Thoracic aorta (tissue), 2 donors: ENCODE results near the gene ELAVL3. TPM values are rescaled to one million over a fixed set of nuclear protein-coding genes. Genes with fewer than 3 reads are reported as not detected.
"Not testable (repeated sequence)": the region's sequence is repeated elsewhere in the genome, so short reads cannot be mapped to it uniquely, and the experiment has no call there.

Experiments used
- ATAC-seq: fragments of 150-250 bp; one replicate; pipeline ENCODE4 v1.8.0; 2017; ENCODE audit warnings: low read depth; ENCODE audit not compliant: insufficient number of reproducible peaks, low FRiP score
- DNase-seq: peaks from one replicate; pipeline ENCODE4 v3.0.0-alpha.2; 2020; ENCODE audit warnings: low spot score
- H3K27ac ChIP-seq, 2 donors: fragments of 200-600 bp; sonication (generic); 1 replicate in 1 of 2; 2 replicates in 1 of 2; pipeline ENCODE4 v1.5.1; 2016; ENCODE audit warnings: mild to moderate bottlenecking in 2 of 2, moderate library complexity in 2 of 2
- H3K27me3 ChIP-seq: fragments of 200-600 bp; sonication (generic); replicated peaks from 2 replicates; pipeline ENCODE4 v1.6.0; 2016; ENCODE audit warnings: mild to moderate bottlenecking; ENCODE audit not compliant: insufficient read depth
- H3K36me3 ChIP-seq: fragments of 200-600 bp; sonication (generic); one replicate; pipeline ENCODE4 v1.5.1; 2016
- H3K4me1 ChIP-seq, 2 donors: fragments of 200-600 bp; sonication (generic); 1 replicate in 1 of 2; 2 replicates in 1 of 2; pipeline versions ENCODE4 v1.5.1 to v1.6.0; 2016; ENCODE audit warnings: low read depth in 2 of 2, mild to moderate bottlenecking in 1 of 2; ENCODE audit not compliant: control insufficient read depth in 1 of 2
- H3K4me3 ChIP-seq: fragments of 200-600 bp; sonication (generic); 2 replicates; pipeline ENCODE4 v1.5.1; 2016; ENCODE audit warnings: mild to moderate bottlenecking
- H3K9me3 ChIP-seq: fragments of 200-600 bp; sonication (generic); 2 replicates; pipeline ENCODE4 v1.5.1; 2016
- CTCF ChIP-seq: fragments of 200-600 bp; sonication (generic); IDR thresholded peaks from one replicate; pipeline ENCODE4 v1.5.1; 2019; ENCODE audit warnings: antibody characterized with exemption
- total RNA-seq, 2 donors: library from RNA; depleted of rRNA; stranded (reverse); fragments of >200 nt; gene quantifications; one replicate each; pipeline versions ENCODE4 v1.1.0 to v1.2.3, GENCODE V29; 2016

Gene ELAVL3
- total RNA-seq, 2 donors from 2014 or later, result not detected

GRCh38 chr19:11456659-11457058 lies 24.2 kb downstream of the ELAVL3 start:
- Histone ChIP-seq H3K4me3 (no peak overlapping the region), H3K4me1 (no peaks in the 10 kb centered on the region)
- no peak for ATAC-seq

GRCh38 chr19:11455233-11455554 lies 25.7 kb downstream of the ELAVL3 start:
- not testable (repeated sequence) for H3K27ac ChIP-seq, H3K36me3 ChIP-seq, DNase-seq, ATAC-seq, H3K27me3 ChIP-seq, H3K4me3 ChIP-seq, H3K4me1 ChIP-seq, H3K9me3 ChIP-seq

More at GRCh38 chr19:11456659-11457058, 24.2 kb downstream of the ELAVL3 start:
- TF ChIP-seq CTCF, result no peak
- no peak for DNase-seq
- Histone ChIP-seq H3K27ac (no peak overlapping the region), H3K9me3 (no peaks in the 10 kb centered on the region), H3K36me3 (no peaks in the 10 kb centered on the region), H3K27me3 (no peaks in the 10 kb centered on the region)

GRCh38 chr19:11453468-11454341 lies 27.1 kb downstream of the ELAVL3 start:
- ATAC-seq (no peak), DNase-seq (no peak)
- TF ChIP-seq CTCF, result peak; percentile 10
- Histone ChIP-seq H3K27me3 (no peaks in the 10 kb centered on the region), H3K4me3 (no peak overlapping the region), H3K9me3 (no peaks in the 10 kb centered on the region), H3K27ac (no peak overlapping the region), H3K36me3 (peaks cover 10% of the 10 kb centered on the region), H3K4me1 (no peaks in the 10 kb centered on the region)

- Histone ChIP-seq H3K4me1 (no peaks in the 10 kb centered on the region), H3K4me3 (no peak overlapping the region), H3K27me3 (no peaks in the 10 kb centered on the region), H3K36me3 (peaks cover 19% of the 10 kb centered on the region), H3K27ac (no peak overlapping the region), H3K9me3 (no peaks in the 10 kb centered on the region)
- no peak for TF ChIP-seq CTCF
- no peak for DNase-seq
- ATAC-seq, result no peak
Measured at GRCh38 chr19:11452620-11453310, 28.1 kb downstream of the ELAVL3 start.

- no peak for ATAC-seq
- TF ChIP-seq CTCF, result no peak
- H3K4me3 ChIP-seq, result no peak overlapping the region
- H3K9me3 ChIP-seq, result no peaks in the 10 kb centered on the region
- no peak for DNase-seq
- no peaks in the 10 kb centered on the region for H3K4me1 ChIP-seq
- H3K36me3 ChIP-seq, result peaks cover 26% of the 10 kb centered on the region
- no peaks in the 10 kb centered on the region for H3K27me3 ChIP-seq
- no peak overlapping the region for H3K27ac ChIP-seq
Measured at GRCh38 chr19:11451871-11452619, 28.8 kb downstream of the ELAVL3 start.
